HG02870 (cell line): Measurements from ENCODE around the gene ZNF761.
A peak's percentile ranks its signal among the peaks of the same experiment; 100 is the strongest.
"Not testable (repeated sequence)": the region's sequence is repeated elsewhere in the genome, so short reads cannot be mapped to it uniquely, and the experiment has no call there.

Experiments
- ATAC-seq: cut with Tn5 transposase; IDR thresholded peaks from one replicate; pipeline ENCODE4 v1.9.1; 2021; ENCODE audit warnings: mild to moderate bottlenecking, moderate library complexity; ENCODE audit not compliant: unreplicated experiment

Gene ZNF761

DNA sequence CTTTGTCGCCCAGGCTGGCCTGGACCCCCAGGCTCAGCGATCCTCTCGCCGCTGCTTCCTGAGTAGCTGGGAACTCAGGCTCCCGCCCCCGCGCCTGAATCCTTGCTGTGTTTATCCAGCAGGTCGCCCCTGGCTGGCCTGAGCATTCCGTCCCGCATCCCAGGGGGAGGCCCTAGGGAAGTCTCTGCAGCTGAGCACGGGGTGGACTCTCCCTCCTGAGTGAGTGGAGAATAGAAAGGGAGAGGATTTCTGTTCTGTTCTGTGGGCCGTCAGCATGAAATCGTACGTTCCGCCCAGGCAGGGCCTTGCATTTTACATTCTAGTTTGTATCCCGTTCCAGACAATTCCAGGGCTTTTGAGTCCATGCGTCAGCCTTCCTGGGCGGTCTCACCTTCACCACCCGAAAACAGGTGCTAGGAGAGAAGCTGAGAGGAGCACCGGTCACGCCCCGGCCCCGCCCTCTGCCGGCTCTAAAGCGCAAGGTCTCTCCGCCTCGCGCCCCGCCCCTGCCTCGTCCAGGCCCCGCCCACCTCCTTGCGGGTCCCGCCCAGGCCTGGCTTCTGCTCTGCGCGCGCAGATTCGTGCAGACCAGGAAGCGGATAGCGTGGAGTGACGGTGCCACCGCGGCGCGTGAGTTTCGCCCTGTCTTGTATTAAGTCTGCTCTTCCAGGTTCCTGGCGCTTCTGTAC, at the start of gene ZNF761:
ZNF761 (plus strand) TSS at position 586 of the 689 bp plus-strand sequence. CDS start 15,285 bp downstream, outside the sequence.
- peak; percentile 93 for ATAC-seq

DNA sequence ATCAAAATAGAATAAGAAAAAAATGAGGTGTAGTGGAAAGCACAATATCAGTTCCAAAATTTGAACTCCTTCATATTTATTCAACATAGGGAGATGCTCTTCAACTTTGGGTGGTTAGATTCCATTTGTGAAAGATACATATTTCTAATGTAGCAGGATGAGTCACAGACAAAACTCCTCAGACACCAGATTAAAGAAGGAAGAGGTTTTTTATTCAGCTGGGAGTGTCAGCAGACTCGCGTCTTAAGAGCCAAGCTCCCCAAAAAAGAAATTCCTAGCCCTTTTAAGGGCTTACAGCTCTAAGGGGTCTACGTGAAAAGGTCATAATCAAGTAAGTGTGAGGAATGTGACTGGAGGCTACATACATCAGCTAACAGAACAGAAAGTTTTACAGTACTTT, 43.6 kb upstream of the ZNF761 start:
- no peak for ATAC-seq

DNA sequence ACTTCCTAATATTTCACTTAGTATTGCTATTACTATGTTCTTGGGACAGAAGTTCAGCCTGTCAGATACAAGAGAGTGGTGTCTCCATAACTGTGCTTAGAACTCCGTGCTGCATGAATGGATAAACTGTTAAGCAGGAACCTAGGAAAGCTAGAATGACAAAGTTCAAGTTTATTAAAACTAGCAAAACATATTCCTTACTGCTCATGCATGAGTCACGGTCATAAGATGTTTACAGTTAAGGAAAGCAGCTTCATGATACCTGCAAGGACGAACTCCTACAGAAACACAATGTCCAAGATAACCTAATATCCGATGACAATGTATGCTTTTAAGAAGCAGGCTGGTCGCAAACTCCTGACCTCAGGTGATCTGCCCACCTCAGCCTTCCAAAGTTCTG, 42.9 kb upstream of the ZNF761 start:
- no peak for ATAC-seq

DNA sequence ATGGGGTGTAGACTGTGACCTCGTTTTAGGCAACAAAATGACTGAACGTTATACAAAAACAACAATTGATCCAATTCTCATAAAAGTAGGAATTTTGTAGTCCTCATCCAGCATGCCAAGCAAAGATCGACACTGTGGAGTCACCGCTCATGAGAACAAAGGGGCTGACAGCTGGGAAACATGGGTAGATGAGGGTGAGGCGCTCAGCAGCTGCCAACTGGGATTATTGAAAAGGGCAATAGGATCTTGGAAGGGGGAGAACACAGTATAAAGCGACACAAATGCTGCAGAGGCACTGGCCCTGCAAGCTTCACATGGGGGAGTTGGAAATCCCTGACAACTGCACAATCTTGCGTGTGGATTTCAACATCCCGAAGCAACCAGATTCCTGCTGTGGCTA, 42.2 kb upstream of the ZNF761 start:
- ATAC-seq = no peak

DNA sequence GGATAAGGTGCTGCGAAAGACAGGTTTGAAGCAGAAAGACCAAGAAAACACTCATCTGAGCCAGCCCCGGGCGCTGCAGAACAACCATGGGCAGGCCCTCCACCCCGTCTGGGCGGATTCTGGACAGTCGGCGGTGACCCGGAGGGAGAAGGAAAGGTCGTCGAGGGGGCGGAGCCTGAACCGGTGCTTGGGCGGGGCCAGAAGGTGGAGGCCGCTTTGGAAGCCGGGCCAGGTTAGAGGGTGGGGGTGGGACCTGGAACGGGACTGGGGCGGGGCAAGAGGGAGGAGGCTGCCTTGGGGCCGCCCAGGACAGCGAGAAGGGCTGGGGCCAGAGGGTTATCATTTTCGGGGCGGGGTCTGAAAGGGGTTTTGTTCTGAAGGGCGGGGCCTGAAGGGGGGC, 41.8 kb upstream of the ZNF761 start:
- ATAC-seq = no peak

DNA sequence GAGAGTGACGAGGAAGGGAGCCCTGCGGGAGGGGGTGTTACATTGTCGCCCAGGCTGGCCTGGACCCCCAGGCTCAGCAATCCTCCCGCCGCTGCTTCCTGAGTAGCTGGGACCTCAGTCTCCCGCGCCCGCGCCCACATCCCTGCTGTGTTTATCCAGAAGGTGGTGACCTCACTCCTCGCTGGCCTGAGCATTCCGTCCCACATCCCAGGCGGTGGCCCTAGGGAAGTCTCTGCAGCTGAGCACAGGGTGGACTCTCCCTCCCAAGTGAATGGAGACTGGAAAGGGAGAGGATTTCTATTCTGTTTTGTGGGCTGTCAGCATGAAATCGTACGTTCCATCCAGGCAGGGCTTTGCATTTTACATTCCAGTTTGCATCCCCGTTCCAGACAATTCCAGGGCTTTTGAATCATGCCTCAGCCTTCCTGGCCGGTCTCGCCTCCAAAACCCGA, 37.2 kb upstream of the ZNF761 start:
- ATAC-seq = no peak

DNA sequence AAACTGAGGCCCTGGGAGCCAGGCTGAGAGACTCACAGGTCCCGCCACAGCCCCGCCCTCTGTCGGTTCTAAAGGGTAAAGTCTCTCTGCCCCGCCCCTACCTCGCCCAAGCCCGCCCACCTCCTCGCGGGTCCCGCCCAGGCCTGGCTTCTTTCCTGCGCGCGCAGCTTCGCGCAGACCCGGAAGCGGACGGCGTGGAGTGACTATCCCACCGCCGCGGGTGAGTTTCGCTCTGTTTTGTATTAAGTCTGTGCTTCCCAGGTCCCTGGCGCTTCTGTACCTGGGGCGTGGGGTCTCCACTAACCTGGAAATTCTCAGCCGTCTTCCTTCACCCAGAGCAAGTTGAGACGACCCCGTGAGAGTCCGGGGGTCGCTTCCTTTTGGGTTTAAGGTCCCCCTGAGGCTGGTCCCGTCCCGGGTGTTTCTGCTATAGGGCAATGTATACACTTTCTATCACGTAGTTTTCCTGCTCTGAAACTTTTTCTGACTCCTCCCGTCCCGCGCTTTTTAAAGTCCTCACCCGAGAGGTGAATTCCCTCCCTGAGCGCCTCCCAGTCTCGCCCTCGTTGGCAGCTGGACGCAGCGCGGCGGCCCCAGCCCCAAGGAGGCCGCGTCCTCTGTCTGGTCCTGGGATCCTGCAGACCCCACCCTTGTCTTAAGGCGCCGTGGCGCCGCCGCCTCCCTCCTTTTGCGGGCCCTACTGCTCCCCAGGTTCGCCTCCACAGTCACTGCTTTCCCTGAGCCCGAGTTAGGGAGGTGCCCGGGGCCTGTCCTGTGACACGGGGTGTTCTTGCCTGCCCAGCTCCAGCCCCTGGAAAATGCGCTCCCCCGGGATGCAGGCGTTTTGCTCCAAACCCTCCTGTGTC, 36.6 kb upstream of the ZNF761 start, which contains the start of gene ZNF765:
ZNF765 (plus strand) TSS at position 176 of the 866 bp plus-strand sequence. CDS start 2,867 bp downstream, outside the sequence.
- ATAC-seq = peak; percentile 76

DNA sequence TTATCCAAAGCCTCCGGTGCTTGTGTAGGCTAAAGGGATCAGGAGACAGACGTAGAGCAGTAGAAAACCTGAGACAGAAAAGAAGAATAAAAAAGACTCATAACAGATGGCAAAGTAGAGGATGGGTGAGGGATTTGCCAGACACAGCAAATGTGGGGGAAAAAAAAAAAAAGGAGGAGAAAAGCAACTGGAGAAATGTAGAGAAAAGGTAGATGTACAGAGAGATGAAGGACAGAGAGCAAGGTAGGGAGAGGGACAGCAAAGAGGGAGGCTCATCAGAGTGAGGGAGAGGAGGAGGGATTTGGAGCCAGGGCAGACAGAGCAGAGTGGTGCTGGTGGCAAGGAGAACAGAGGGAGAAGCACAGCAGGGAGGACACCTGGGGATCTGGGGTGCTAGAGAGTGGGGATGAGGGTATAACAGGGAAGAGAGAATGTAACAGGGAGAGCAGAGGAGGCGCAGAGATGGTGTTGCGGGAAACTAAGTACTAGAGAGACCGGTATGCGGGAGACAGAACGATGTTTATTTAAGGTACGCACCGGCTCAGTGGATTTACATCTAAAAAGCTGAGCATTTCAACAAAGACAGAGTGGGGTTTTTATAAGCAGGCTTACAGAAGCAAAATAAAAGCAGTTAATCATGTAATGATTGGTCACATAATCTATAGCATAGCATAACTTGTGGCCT, 35.8 kb upstream of the ZNF761 start:
- ATAC-seq = not testable (repeated sequence)

DNA sequence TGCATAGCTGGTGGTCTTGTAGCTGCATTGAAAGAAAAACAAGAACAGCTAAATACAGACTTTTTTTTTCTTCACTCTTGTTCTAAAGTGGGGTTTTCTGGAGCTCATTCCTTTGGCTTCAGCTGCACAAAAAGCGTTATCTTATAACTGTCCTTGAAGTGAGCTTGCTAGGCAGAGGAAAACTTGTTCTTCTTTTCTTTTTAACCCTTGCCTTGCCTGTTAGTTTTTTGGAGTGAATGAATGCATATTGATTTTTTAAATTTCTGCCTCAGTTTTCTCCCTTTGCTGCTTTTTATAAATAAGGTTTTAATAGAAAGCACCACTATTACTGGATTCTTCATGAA, 35.3 kb upstream of the ZNF761 start:
- no peak for ATAC-seq

DNA sequence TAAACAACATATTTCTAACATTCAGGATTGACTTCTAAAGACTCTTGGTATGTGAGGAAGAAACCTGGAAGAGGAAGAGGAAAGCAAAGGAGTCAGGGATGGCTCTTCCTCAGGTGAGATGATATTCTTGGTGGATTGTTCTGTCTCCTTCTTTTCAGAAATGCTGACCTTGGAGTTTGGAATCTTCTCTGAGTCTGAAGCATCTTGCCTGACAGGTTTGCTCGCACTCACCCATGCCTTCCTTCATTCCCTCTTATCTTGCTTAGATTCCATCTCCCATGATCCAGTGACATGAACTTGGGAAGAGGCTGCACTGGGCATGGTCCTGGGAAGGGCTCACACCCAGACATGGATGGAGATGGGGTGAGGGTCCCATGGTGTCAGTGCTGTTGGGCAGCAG, 33.9 kb upstream of the ZNF761 start:
- ATAC-seq = not testable (repeated sequence)

DNA sequence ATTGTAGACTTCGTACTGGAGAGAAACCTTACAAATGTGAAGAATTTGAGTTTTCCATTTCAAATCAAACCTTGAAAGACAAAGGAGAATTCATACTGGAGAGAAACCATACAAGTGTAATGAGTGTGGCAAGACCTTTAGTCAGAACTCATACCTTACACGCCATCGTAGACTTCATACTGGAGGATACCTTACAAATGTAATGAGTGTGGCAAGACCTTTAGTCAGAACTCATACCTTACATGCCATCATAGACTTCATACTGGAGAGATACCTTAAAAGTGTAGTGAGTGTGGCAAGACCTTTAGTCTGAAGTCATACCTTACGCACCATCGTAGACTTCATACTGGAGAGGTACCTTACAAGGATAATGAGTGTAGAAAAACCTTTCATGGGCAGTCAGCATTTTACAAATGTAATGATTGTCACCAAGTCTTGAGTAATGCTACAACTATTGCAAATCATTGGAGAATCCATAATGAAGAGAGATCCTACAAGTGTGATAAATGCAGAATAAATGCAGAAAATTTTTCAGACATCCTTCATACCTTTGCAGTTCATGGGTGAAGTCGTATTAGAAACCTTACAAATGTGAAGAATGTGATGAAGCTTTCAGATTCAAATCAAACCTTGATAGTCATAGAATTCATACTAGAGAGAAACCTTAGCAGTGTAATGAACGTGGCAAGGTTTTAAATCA, 22.1 kb upstream of the ZNF761 start:
- ATAC-seq = no peak

DNA sequence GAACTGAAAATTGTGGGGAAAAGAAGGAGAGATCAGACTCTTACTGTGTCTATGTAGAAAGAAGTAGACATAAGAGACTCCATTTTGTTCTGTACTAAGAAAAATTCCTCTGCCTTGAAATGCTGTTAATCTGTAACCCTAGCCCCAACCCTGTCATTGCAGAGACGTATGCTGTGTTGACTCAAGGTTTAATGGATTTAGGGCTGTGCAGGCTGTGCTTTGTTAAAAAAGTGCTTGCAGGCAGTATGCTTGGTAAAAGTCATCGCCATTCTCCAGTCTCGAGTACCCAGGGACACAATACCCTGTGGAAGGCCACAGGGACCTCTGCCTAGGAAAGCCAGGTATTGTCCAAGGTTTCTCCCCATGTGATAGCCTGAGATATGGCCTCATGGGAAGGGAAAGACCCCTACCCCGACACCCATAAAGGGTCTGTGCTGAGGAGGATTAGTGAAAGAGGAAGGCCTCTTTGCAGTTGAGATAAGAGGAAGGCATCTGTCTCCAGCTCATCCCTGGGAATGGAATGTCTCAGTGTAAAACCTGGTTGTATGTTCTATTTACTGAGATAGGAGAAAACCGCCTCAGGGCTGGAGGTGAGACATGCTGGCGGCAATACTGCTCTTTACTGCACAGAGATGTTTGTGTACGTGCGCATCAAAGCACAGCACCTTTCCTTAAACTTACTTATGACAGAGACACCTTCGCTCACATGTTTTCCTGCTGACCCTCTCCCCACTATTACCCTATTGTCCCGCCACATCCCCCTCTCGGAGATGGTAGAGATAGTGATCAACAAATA, 11.1 kb upstream of the ZNF761 start:
- not testable (repeated sequence) for ATAC-seq

DNA sequence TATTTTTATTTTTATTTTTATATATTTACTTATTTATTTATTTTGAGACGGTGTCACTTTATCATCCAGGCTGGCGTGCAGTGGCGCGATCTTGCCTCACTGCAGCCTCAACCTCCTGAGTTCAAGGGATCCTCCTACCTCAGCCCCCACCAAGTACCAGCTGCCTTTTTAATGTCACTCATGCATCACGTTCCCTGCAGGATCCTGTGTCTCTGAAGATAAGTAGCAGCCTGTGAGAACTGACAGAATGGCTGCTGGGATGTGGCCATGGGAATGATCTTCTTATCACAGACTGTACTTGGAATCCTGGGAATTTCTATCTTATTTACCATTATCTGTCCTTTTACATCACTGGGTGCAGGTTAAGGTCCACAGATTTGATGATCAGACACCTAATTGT, 9.2 kb upstream of the ZNF761 start:
- no peak for ATAC-seq

DNA sequence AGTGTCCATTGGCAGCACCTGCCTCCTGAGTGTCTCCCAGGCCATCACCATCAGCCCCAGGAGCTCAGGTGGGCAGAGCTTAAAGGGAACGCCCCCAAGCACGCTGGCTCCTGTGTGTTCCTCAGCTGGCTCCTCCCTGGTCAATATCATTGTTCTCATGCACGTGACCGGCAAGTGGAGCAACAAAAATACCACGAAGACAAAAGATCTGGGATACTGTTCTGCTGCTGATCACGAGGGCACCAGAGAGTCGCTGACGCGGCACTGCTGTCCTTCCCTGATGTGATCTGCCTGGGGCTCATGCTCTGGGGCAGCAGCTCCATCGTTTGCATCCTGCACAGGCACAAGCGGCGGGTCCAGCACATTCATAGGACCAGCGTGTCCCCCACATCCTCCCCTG, 8.7 kb upstream of the ZNF761 start:
- ATAC-seq = not testable (repeated sequence)

DNA sequence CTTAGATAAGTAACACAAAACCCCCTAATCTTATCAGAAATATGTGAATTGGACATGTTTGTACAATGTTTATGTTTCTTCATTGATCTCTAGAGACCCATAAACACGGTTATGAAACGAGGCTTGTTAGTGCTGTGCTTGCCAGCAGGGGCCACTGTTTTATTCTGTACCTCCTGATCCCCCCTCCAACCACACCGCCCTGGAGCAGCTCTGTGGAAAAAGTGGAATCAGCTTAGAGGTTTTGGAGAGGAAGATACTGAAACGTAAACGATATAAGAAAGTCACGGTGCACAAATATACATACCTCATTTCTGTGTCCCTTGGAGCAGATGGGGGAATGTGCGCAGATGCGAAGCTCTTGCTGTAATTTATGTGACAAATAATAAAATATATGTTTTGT, 8.1 kb upstream of the ZNF761 start:
- ATAC-seq = not testable (repeated sequence)

DNA sequence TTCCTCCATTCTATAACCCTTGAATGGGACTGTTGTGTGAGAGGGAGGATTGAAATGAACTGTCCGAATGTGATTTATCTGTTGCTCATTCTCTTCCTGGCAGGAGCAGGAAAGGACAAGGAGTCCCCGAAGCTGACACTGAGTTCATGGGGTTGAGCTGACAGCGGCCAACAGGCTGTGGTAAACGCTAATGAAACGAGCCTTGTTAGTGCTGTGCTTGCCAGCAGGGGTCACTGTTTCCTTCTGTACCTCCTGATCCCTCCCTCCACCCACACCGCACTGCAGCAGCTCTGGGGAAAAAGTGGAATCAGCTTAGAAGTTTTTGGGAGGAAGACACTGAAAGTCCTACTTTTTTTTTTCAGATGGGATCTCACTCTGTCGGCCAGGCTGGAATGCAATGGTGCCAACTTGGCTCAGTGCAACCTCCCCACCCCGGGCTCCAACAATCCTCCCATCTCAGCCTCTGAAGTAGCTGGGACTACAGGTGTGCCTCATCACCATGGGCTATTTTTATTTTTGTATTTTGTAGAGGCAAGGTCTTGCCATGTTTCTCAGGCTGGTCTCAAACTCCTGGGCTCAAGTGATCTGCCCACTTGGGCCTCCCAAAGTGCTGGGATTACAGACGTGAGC, 6.7 kb upstream of the ZNF761 start:
- ATAC-seq = no peak

DNA sequence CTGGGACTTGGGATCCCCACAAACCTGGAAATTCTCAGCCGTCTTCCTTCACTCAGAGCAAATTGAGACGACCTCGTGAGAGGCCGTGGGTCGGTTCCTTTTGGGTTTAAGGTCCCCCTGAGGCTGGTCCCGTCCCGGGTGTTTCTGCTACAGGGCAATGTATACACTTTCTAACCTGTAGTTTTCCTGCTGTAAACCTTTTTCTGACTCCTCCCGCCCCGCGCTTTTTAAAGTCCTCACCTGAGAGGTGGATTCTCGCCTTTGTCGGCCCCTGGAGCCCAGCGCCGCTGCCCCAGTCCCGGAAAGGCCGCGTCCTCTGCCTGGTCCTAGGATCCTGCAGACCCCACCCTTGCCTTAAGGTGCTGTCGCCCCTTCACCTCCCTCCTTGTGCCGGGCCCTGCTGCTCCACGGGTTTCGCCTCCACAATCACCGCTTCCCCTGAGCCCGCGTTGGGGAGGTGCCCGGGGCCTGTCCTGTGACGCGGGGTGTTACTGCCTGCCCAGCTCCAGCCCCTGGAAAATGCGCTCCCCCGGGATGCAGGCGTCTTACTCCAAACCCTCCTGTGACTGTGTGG, 391 bp downstream of the ZNF761 start:
- peak; percentile 25 for ATAC-seq

DNA sequence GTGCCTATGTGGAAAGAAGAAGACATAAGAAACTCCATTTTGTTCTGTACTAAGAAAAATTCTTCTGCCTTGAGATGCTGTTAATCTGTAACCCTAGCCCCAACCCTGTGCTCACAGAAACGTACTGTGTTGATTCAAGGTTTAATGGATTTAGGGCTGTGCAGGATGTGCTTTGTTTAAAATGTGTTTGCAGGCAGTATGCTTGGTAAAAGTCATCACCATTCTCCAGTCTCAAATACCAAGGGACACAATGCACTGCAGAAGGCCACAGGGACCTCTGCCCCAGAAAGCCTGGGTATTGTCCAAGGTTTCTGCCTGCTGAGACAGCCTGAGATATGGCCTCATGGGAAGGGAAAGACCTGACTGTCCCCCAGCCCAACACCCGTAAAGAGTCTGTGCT, 12.0 kb downstream of the ZNF761 start:
- not testable (repeated sequence) for ATAC-seq

DNA sequence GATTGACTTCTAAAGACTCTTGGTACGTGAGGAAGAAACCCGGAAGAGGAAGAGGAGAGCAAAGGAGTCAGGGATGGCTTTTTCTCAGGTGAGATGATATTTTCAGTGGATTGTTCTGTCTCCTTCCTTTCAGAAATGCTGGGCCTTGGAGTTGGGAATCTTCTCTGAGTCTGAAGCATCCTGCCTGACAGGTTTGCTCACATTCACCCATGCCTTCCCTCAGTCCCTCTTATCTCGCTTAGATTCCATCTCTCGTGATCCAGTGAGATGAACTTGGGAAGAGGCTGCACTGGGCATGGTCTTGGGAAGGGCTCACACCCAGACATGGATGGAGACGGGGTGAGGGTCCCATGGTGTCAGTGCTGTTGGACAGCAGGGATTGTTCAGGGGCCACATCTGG, 15.4 kb downstream of the ZNF761 start:
- not testable (repeated sequence) for ATAC-seq
